ENCODE results near the gene FUT1.

The FUT1 gene

DNA sequence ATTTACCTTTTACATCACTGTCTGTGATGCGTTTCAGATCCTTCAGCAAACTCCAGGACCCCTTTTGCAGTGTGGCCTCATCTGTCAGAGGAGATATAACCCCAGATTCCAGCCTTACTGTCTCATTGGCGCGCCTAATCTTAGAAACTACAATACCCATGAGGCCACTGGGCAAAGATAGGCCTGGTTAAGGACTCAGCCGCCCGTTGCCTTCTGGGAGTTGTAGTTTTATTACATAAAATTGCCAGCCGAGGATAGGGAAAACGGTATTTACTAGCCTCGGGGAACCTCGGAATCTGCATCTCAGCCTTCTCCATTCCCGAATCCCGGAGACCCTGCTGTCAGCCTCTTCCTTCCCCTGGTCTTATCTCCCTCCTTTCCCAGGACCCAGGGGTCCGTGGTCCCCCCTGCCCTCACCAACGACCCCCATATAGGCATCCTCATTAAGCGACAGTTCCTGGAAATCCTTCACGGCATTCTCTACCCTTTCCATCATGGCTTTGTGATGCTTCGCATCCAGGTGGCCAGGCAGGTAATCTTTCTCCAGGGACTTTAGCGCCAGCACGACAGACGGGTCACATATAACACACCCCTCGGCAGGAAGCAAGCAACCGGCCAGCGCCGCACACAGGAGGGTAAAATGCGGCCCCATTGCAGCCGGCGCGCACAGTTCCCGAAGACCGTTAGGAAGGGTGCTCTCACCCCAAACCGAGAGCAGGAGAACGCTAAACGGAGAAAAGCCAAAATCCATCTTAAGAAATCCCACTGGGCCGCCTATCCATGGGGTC, 7.0 kb downstream of the FUT1 start:
- FAIRE-seq (no peak), DNase-seq (ENCODE audit: insufficient read length, low spot score) (no peak)
- TF ChIP-seq, protein P1, sequence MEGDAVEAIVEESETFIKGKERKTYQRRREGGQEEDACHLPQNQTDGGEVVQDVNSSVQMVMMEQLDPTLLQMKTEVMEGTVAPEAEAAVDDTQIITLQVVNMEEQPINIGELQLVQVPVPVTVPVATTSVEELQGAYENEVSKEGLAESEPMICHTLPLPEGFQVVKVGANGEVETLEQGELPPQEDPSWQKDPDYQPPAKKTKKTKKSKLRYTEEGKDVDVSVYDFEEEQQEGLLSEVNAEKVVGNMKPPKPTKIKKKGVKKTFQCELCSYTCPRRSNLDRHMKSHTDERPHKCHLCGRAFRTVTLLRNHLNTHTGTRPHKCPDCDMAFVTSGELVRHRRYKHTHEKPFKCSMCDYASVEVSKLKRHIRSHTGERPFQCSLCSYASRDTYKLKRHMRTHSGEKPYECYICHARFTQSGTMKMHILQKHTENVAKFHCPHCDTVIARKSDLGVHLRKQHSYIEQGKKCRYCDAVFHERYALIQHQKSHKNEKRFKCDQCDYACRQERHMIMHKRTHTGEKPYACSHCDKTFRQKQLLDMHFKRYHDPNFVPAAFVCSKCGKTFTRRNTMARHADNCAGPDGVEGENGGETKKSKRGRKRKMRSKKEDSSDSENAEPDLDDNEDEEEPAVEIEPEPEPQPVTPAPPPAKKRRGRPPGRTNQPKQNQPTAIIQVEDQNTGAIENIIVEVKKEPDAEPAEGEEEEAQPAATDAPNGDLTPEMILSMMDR (IDR thresholded peaks at IDR 0.05; ENCODE audit: insufficient read depth, missing control alignments) = no peak

DNA sequence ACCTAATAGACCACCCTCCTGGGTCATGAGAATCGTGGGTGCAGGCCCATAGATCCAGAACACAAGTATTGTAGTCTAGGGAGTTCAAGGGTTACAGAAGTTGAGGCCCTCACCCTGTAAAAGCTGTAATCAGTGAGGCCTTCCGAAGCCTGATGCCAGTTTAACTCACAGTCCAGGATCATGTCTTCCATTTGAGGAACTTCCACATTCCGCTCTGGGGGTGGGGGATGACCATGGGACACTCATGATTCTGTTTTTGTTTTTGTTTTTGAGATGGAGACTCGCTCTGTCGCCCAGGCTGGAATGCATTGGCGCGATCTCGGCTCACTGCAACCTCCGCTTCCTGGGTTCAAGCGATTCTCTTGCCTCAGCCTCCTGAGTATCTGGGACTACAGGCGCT, 10.3 kb downstream of the FUT1 start:
- FAIRE-seq = no peak
- TF ChIP-seq, protein P1 (IDR thresholded peaks at IDR 0.05; ENCODE audit: insufficient read depth, missing control alignments) = no peak
- no peak for DNase-seq (ENCODE audit: insufficient read length, low spot score)

DNA sequence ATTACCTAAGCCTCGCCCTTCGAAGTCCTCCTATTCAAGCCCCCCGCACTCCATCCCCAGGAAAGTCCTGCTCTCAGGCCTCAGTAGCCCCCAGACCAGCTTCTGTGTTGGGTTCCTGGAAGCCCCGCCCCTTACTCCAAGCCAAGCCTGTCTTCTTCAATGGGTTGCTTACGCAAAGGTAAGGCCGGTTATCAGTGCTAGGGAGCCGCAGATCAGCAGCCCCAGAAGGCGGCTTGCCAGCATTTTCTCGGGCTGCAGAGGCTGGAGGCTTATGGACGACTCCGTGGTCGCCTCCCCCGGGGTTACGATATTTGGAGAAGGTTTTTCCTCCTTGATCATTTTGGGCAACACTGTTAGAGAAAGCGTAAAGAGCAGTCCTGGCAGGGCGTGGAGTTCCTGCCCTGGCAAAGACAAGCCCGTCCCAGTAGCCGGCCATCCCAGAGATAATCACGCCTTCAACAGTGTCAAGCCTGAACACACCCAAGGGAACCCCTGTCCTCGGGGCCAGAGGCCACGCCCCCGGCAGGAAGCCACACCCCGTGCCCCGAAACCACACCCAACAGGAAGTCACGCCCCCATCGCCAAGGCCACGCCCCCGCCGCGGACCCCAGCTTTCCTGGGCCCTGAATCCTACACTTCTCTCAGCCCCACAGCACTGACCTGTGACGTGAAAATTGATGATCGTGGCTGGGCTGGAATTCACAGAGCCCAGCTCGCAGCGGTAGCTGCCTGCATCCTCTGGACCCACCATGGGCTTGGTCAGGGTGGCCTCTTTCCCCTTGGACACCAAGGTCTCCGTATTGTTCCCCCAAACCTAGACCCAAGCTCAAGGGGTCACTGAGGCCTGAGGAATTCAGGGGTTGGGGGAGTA, 11.1 kb downstream of the FUT1 start:
- no peak for FAIRE-seq
- DNase-seq (ENCODE audit: insufficient read length, low spot score) = no peak
- TF ChIP-seq, protein P1 (IDR thresholded peaks at IDR 0.05; ENCODE audit: insufficient read depth, missing control alignments) = no peak

DNA sequence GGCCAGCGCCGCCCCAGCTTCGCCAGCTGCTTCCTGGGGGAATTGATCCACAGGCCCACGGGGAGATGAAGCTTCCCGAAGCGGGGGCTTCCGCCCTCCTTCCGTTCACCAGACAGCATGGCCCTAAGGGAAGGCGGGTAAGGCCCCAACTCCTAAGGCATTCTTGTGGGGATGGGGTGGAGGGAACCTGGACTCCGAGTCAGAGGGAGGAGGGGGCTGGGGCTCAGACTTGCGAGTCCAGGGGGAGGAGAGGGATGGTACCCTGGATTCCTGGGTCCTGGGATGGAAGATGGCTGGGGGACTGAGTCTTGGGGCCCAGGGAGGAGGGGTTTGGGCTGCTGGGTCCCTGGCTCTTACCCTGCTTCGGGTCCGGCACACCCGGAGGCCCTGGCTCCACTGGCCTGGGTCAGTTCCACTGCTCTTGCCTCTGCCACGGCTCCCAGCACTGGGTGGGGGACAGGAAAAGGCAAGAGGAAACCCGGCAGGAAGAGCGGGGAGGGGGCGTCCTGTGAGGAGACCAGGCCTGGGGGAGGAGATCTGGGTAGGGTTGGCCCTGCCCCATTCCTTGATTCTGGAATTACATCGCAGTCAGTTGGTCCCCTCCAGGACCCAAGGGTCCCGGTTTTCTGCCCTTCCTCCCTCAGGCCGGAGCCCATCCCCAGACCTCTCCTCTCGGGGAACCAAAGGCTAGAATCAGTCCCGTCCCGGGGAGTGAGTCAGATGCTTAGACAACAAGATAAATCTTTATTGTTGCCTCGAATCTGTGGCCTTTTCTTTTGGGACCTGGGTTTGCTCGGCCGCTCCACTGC, 12.1 kb downstream of the FUT1 start, which contains the start of gene RASIP1:
Gene RASIP1 (minus strand): TSS at position 447 of the 809 bp plus-strand sequence. CDS start 328 bp downstream, at position 119.
- no peak for FAIRE-seq
- TF ChIP-seq, protein P1 (IDR thresholded peaks at IDR 0.05; ENCODE audit: insufficient read depth, missing control alignments) = no peak
- DNase-seq (ENCODE audit: insufficient read length, low spot score) = no peak

DNA sequence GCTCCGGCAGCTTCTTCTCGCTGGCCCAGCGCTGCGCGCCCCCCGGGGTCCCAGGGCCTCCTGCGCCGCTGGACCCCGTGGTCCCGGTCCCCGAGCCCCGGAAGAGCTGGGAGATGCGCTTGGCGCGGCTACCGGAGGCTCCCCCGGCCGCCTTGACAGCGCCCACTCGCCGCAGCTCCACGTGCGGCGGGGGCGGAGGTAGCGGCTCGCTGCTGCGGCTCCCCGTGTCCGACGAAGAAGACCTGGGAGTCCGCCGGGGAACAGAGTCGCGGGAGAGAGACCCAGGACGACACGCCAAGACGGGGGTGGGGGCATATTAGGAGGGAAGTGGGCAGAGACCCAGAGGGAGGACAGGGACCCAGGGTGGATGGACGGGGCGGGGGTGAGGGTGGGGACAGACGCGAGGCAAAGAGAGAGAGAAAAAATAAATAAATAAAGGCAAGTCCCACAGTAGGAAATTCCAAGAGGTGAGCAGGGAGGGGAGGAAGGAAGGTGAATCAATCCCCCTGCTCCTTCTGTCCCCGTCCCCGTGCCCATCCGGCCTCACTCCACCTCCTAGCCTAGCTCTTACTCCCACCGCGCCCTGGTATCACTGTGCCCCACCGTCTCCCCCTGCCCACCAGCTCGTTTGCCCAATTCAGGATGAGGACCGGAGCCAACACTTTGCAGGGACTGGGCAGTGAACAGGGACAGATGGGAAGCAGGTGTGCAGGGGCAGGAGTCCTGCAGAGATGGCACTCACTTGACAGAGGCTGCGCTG, 12.9 kb downstream of the FUT1 start:
- TF ChIP-seq, protein P1 (IDR thresholded peaks at IDR 0.05; ENCODE audit: insufficient read depth, missing control alignments) = no peak
- FAIRE-seq (no peak), DNase-seq (ENCODE audit: insufficient read length, low spot score) (no peak)

Data from D721Med (cell line).